ENCODE results near the gene LMO1.

- TF ChIP-seq ZFP3 (CRISPR knock-in tag; IDR thresholded peaks at IDR 0.05) (no peak), ZNF8 (CRISPR knock-in tag; IDR thresholded peaks at IDR 0.05) (no peak), CREB5 (CRISPR knock-in tag; IDR thresholded peaks at IDR 0.05; ENCODE audit: low read depth) (no peak), GLIS3 (CRISPR knock-in tag; IDR thresholded peaks at IDR 0.05) (no peak), ZC3H10 (CRISPR knock-in tag; IDR thresholded peaks at IDR 0.05) (no peak), ZFP30 (CRISPR knock-in tag; IDR thresholded peaks at IDR 0.05) (no peak), TCF4 (CRISPR knock-in tag; IDR thresholded peaks at IDR 0.05; ENCODE audit: borderline replicate concordance) (no peak), CSRNP3 (CRISPR knock-in tag; IDR thresholded peaks at IDR 0.05) (no peak), PATZ1 (CRISPR knock-in tag; IDR thresholded peaks at IDR 0.05; ENCODE audit: borderline replicate concordance) (no peak)
Measured at GRCh38 chr11:8230178-8230859, 33.4 kb downstream of the LMO1 start.

Data from SK-N-SH treated with all-trans-retinoic acid at 6 μM for 48 hours (cell line).